HEK293T (cell line): Measurements from ENCODE around the gene RUFY4.

Experiments
- CTCF ChIA-PET: fragments of 350-600 bp; formaldehyde crosslinking; extraction: SDS; loops from one replicate; lab custom pipeline; 2021; ENCODE audit warnings: antibody characterized with exemption, inconsistent platforms; lab: Yijun Ruan, JAX
- POLR2A ChIA-PET: fragments of 350-600 bp; formaldehyde crosslinking; extraction: SDS; loops from one replicate; lab custom pipeline; 2020; ENCODE audit warnings: antibody characterized with exemption, inconsistent platforms; lab: Yijun Ruan, JAX
- DNase-seq: peaks from one replicate; pipeline ENCODE4 v3.0.0; 2012; ENCODE audit warnings: mixed read lengths; ENCODE audit errors: extremely low spot score
- ARNT ChIP-seq: fragments of 450-650 bp; IDR thresholded peaks from 2 replicates; pipeline ENCODE4 v1.6.1; 2017; ENCODE audit warnings: mild to moderate bottlenecking
- BHLHE40 ChIP-seq: fragments of 450-650 bp; IDR thresholded peaks from 2 replicates; pipeline ENCODE4 v1.6.1; 2016; ENCODE audit warnings: mild to moderate bottlenecking, moderate library complexity, borderline replicate concordance
- CTBP1 ChIP-seq: fragments of 450-650 bp; IDR thresholded peaks from 2 replicates; pipeline ENCODE4 v1.6.1; 2016; ENCODE audit warnings: borderline replicate concordance
- ELF4 ChIP-seq: fragments of 450-650 bp; IDR thresholded peaks from 2 replicates; pipeline ENCODE4 v1.6.1; 2017; ENCODE audit warnings: antibody characterized with exemption
- FOXA1 ChIP-seq: fragments of 450-650 bp; IDR thresholded peaks from 2 replicates; pipeline ENCODE4 v1.6.1; 2016; ENCODE audit warnings: mild to moderate bottlenecking
- FOXK2 ChIP-seq: fragments of 450-650 bp; IDR thresholded peaks from 2 replicates; pipeline ENCODE4 v1.6.1; 2016; ENCODE audit warnings: mild to moderate bottlenecking
- FOXM1 ChIP-seq: fragments of 450-650 bp; IDR thresholded peaks from 2 replicates; pipeline ENCODE4 v1.6.1; 2017; ENCODE audit warnings: mild to moderate bottlenecking, borderline replicate concordance
- HDGF ChIP-seq: fragments of 450-650 bp; IDR thresholded peaks from 2 replicates; pipeline ENCODE4 v1.6.1; 2017; ENCODE audit warnings: antibody characterized with exemption, borderline replicate concordance
- L3MBTL2 ChIP-seq: fragments of 450-650 bp; conservative IDR thresholded peaks from 2 replicates; pipeline ENCODE4 v1.6.1; 2016; ENCODE audit warnings: mild to moderate bottlenecking
- LEF1 ChIP-seq: fragments of 450-650 bp; IDR thresholded peaks from 2 replicates; pipeline ENCODE4 v1.6.1; 2017; ENCODE audit warnings: mild to moderate bottlenecking, borderline replicate concordance
- NFRKB ChIP-seq: fragments of 450-650 bp; IDR thresholded peaks from 2 replicates; pipeline ENCODE4 v1.6.1; 2016; ENCODE audit warnings: mild to moderate bottlenecking, moderate library complexity
- SP1 ChIP-seq: fragments of 450-650 bp; IDR thresholded peaks from 2 replicates; pipeline ENCODE4 v1.6.1; 2017
- SUZ12 ChIP-seq: fragments of 450-650 bp; IDR thresholded peaks from 2 replicates; pipeline ENCODE4 v1.6.1; 2016; ENCODE audit warnings: mild to moderate bottlenecking
- TARDBP ChIP-seq: fragments of 450-650 bp; IDR thresholded peaks from 2 replicates; pipeline ENCODE4 v1.6.1; 2016
- ZNF384 ChIP-seq: fragments of 450-650 bp; IDR thresholded peaks from 2 replicates; pipeline ENCODE4 v1.6.1; 2016
- TF ChIP-seq, protein P1 (sequence below): fragments of 450-650 bp; IDR thresholded peaks from 2 replicates; pipeline ENCODE4 v1.6.1; 2016

The RUFY4 gene

DNA sequence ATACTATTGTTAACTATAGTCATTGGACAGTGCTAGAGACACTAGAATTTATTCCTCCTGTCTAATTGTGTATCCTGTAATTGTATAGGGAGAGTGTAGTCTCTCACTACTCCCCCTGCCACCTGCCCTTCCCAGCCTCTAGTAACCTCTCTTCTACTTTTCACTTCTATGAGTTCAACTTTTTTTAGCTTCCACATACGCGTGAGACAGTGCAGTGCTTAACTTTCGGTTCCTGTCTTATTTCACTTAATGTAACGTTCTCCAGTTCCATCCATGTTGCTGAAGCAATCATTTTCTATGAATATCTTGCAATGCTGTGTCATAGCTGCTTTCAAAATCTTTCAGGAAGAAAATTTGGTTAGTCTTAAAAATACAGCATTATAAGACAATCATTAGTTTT, 22.8 kb upstream of the RUFY4 start:
- TF ChIP-seq NFRKB, result no peak
- TF ChIP-seq ZNF384, result no peak
- TF ChIP-seq SUZ12, result no peak
- no peak for TF ChIP-seq CTBP1
- TF ChIP-seq ELF4, result no peak
- TF ChIP-seq TARDBP, result no peak
- TF ChIP-seq SP1, result no peak
- TF ChIP-seq BHLHE40, result no peak
- no peak for TF ChIP-seq ARNT
- no peak for TF ChIP-seq FOXK2
- no peak for TF ChIP-seq HDGF
- no peak for TF ChIP-seq LEF1
- no peak for DNase-seq
- ChIA-PET CTCF (interaction anchor here (0.7 kb wide), 1 partner anchor 261 kb away, joined by 3 read pairs; no protein-coding TSS in a partner anchor), POLR2A (no interaction called here)

DNA sequence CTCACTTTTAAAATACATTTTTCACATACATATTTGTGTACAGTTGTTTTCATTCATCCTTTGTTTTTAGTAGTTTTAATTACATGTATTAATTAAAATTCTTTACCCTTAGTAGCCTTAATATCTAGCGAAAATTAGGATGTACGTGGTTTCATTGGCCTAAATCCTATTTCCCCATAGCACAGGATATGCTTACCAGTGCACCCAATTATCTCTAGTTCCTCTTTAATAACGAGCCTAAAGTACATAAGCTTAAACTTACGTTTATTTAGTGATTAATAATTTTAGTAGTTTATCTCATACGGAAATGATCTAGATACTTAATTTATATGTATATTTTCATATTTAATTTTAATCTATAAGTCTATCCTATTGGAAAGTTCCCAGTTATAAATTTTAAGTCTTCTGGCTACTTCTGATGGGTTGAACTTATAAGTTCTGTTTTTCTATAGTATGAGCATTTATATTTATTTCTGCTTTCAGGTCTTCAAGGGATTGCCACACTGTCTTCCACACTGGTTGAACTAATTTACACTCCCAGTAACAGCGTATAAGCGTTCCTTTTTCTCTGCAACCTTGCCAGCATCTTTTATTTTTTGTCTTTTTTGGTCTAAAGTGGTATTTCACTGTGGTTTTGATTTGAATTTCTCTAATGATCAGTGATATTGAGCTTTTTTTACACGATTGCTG, 21.4 kb upstream of the RUFY4 start:
- POLR2A ChIA-PET, result no interaction called here
- TF ChIP-seq TARDBP (no peak), SUZ12 (no peak), LEF1 (no peak), CTBP1 (no peak), ELF4 (no peak), L3MBTL2 (no peak), SP1 (no peak), ARNT (no peak), HDGF (no peak), FOXA1 (no peak), BHLHE40 (no peak)
- TF ChIP-seq, protein P1, sequence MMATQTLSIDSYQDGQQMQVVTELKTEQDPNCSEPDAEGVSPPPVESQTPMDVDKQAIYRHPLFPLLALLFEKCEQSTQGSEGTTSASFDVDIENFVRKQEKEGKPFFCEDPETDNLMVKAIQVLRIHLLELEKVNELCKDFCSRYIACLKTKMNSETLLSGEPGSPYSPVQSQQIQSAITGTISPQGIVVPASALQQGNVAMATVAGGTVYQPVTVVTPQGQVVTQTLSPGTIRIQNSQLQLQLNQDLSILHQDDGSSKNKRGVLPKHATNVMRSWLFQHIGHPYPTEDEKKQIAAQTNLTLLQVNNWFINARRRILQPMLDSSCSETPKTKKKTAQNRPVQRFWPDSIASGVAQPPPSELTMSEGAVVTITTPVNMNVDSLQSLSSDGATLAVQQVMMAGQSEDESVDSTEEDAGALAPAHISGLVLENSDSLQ, result no peak
- CTCF ChIA-PET, result no interaction called here
- no peak for DNase-seq

DNA sequence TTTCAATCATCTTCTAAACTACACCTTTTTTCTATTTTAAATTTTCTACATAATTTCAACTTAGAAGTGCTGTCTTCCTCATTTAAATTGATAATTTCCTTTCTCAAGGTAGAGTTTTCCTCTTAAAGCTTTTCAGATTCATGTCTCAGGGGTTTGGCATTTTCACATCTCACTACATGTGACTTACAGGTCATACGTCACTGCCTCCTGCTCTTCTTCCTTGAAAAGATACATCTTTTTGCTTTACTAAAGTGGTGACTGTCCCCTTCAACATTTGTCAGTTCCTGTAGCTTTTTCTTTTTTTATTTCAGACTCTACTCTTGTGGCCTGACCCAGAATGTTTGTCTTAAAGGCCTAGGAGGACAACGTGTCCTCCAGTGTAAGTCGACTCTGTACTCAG, 17.1 kb upstream of the RUFY4 start:
- POLR2A ChIA-PET, result no interaction called here
- no peak for DNase-seq
- TF ChIP-seq ELF4 (no peak), CTBP1 (no peak), SP1 (no peak), TARDBP (no peak), HDGF (no peak), NFRKB (no peak), SUZ12 (no peak), ARNT (no peak), FOXK2 (no peak), ZNF384 (no peak), BHLHE40 (no peak), FOXA1 (no peak), FOXM1 (no peak), LEF1 (no peak), L3MBTL2 (no peak)
- TF ChIP-seq, protein P1, result no peak
- CTCF ChIA-PET, result no interaction called here

DNA sequence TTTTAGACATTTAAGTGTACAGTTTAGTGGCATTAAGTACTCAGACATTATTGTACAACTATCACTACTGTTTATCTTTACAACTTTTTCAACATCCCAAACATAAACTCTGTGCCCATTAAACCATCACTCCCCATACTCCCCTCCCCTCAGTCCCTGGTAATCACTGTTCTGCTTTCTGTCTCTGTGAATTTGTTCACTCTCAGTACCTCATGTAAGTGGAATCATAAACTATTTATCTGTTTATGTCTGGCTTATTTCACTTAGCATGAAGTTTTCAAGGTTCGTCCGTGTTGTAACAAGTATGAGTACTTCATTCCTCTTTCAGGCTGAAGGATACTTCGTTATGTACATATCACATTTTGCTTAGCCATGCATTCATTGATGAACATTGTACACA, 9.8 kb upstream of the RUFY4 start:
- ChIA-PET POLR2A (no interaction called here), CTCF (no interaction called here)
- DNase-seq, result no peak
- TF ChIP-seq SP1 (no peak), FOXA1 (no peak), CTBP1 (no peak), FOXM1 (no peak), FOXK2 (no peak), SUZ12 (no peak), BHLHE40 (no peak), L3MBTL2 (no peak), ARNT (no peak), NFRKB (no peak), ELF4 (no peak), TARDBP (no peak), LEF1 (no peak), ZNF384 (no peak), HDGF (no peak)
- TF ChIP-seq, protein P1, result no peak

DNA sequence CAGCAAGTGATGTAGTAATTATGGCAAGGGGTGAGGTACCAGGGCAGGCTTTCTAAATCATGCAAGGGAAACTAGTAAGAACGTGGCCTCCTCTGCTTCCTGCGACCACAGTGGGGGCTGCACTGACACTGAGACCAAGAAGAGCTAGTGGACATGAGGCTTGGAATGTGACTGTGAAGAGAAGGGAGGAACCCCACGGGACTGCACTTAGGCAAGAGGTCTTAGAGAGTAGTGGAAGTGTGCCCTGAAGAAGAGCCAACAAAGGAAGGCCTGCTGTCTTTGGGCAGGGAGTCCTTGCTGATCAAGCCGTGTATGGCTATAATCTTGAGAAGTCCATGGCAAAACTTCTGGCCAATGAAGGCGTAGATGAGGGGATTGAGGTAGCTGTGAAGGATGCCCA, 8.9 kb upstream of the RUFY4 start:
- ChIA-PET CTCF (no interaction called here), POLR2A (no interaction called here)
- DNase-seq, result no peak
- TF ChIP-seq NFRKB, result no peak
- no peak for TF ChIP-seq HDGF
- TF ChIP-seq L3MBTL2, result no peak
- TF ChIP-seq CTBP1, result no peak
- no peak for TF ChIP-seq ELF4
- no peak for TF ChIP-seq FOXK2
- TF ChIP-seq TARDBP, result no peak
- TF ChIP-seq LEF1, result no peak

DNA sequence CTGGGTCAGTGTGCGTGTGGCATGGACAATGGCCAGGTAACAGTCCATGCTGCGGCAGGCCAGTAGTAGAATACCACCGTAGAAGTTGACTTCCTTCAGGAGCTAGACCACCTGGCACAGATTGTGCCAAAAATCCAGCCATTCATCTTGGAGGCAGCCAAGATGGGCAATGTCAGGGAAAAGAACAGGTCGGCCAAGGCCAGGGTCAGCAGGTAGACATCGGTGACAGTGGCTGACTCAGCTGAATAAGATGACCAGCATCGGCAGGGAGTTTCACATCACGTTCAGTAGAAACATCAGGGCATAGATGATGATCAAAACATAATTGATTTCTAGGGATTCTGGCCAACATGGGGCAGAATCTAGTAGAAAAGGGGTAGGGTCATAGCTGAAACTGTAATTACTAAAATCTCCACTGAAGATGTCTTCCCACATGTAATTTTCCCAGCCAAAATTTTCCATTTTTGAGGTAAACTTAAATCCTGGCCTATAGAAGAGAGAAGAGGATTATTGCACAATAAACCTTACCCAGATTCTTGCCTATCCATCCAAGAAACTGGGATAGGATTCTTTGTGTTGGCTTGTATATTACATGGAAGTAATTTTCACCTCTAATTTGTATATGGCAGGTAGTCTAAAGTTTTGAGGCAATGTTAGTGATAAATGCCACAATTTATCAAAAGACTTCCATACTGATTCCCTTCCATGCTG, 7.9 kb upstream of the RUFY4 start:
- ChIA-PET CTCF (no interaction called here), POLR2A (no interaction called here)
- DNase-seq, result no peak
- TF ChIP-seq CTBP1, result no peak
- no peak for TF ChIP-seq L3MBTL2
- TF ChIP-seq ELF4, result no peak
- TF ChIP-seq SUZ12, result no peak
- no peak for TF ChIP-seq HDGF
- TF ChIP-seq FOXA1, result no peak
- no peak for TF ChIP-seq ARNT
- no peak for TF ChIP-seq ZNF384
- TF ChIP-seq NFRKB, result no peak
- no peak for TF ChIP-seq BHLHE40
